ENCODE results near the gene FHIT. TPM values are rescaled to one million over a fixed set of nuclear protein-coding genes. Genes with fewer than 3 reads are reported as not detected.

The FHIT gene
- total and polyA plus RNA-seq, 2 experiments from 2014 or later: 9.7 to 16.2 TPM

DNA sequence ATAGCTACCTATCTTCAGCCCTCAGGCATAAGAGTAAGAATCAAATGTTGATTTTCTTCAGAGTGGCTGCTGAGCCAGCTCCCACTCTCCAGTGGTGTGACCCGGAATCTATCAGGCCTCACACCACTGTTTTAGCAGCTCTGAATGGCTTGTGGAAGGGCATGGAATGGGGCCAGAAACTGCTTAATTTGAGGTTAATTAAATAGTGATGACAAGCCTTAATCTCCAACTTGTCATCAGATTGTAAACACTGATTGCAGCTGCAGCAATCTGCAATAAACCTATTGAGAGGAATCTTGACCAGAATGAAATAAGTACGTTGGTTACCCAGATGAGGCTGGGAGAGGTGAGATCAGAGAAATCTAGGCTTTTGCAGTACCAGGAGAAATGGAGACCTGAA lies 317.4 kb downstream of the FHIT start:
- Histone ChIP-seq H3K9me2 (replicated peaks; ENCODE audit: insufficient read depth) (no peaks in the 10 kb centered on the region), H3K27me3 (no peaks in the 10 kb centered on the region), H3K36me3 (replicated peaks; ENCODE audit: insufficient read depth, low read depth) (no peaks in the 10 kb centered on the region), H2AFZ (no peak overlapping the region), H4K20me1 (ENCODE audit: insufficient read depth, poor library complexity, severe bottlenecking) (no peaks in the 10 kb centered on the region), H3K79me2 (no peaks in the 10 kb centered on the region), H3K4me2 (no peak overlapping the region), H3K27ac (no peak overlapping the region), H3K4me1 (ENCODE audit: insufficient read depth) (no peaks in the 10 kb centered on the region), H3K4me3 (no peak overlapping the region), H3K9me3 (ENCODE audit: low read depth) (no peaks in the 10 kb centered on the region)
- no peak for DNase-seq (ENCODE audit: low spot score)
- WGBS (ENCODE audit: low lambda C conversion rate, missing lambda C conversion rate): 59% methylated on average over 2 of the region's 2 CpGs
- no peak for TF ChIP-seq EZH2 (IDR thresholded peaks at IDR 0.05; ENCODE audit: borderline replicate concordance)
- no peak for TF ChIP-seq EZH2phosphoT487 (IDR thresholded peaks at IDR 0.05; ENCODE audit: low read depth, severe bottlenecking, unreplicated experiment)
- TF ChIP-seq, protein P1, sequence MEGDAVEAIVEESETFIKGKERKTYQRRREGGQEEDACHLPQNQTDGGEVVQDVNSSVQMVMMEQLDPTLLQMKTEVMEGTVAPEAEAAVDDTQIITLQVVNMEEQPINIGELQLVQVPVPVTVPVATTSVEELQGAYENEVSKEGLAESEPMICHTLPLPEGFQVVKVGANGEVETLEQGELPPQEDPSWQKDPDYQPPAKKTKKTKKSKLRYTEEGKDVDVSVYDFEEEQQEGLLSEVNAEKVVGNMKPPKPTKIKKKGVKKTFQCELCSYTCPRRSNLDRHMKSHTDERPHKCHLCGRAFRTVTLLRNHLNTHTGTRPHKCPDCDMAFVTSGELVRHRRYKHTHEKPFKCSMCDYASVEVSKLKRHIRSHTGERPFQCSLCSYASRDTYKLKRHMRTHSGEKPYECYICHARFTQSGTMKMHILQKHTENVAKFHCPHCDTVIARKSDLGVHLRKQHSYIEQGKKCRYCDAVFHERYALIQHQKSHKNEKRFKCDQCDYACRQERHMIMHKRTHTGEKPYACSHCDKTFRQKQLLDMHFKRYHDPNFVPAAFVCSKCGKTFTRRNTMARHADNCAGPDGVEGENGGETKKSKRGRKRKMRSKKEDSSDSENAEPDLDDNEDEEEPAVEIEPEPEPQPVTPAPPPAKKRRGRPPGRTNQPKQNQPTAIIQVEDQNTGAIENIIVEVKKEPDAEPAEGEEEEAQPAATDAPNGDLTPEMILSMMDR (IDR thresholded peaks at IDR 0.05; ENCODE audit: poor library complexity): no peak

DNA sequence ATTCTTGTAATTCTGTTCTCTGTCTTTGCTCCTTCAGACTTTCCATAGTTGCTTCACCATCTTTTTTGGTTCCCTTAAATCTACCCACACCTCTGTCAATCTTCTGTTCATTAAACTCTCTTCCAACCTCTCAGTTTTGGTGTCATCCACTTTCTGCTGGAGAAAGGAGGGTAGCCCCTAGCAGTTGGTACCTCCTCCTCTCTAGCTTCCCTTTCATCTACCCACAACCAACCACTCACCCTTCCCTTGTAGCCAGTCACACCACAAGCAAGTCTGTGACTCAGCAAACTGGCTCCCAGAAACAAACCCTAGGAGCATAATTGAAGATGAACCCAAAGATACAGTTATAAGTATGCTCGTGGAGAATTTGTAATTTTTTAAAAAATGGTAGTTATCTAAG lies 318.6 kb downstream of the FHIT start:
- Histone ChIP-seq H3K4me1 (ENCODE audit: insufficient read depth) (no peaks in the 10 kb centered on the region), H3K4me3 (no peak overlapping the region), H3K9me2 (replicated peaks; ENCODE audit: insufficient read depth) (no peaks in the 10 kb centered on the region), H3K27me3 (no peaks in the 10 kb centered on the region), H3K36me3 (replicated peaks; ENCODE audit: insufficient read depth, low read depth) (no peaks in the 10 kb centered on the region), H3K27ac (no peak overlapping the region), H3K4me2 (no peak overlapping the region), H3K9me3 (ENCODE audit: low read depth) (no peaks in the 10 kb centered on the region), H4K20me1 (ENCODE audit: insufficient read depth, poor library complexity, severe bottlenecking) (no peaks in the 10 kb centered on the region), H3K79me2 (no peaks in the 10 kb centered on the region), H2AFZ (no peak overlapping the region)
- no peak for TF ChIP-seq EZH2 (IDR thresholded peaks at IDR 0.05; ENCODE audit: borderline replicate concordance)
- TF ChIP-seq, protein P1 (IDR thresholded peaks at IDR 0.05; ENCODE audit: poor library complexity): no peak
- TF ChIP-seq EZH2phosphoT487 (IDR thresholded peaks at IDR 0.05; ENCODE audit: low read depth, severe bottlenecking, unreplicated experiment): no peak
- no peak for DNase-seq (ENCODE audit: low spot score)
- WGBS (ENCODE audit: low lambda C conversion rate, missing lambda C conversion rate): 97% methylated on average over 1 of the region's 1 CpG

DNA sequence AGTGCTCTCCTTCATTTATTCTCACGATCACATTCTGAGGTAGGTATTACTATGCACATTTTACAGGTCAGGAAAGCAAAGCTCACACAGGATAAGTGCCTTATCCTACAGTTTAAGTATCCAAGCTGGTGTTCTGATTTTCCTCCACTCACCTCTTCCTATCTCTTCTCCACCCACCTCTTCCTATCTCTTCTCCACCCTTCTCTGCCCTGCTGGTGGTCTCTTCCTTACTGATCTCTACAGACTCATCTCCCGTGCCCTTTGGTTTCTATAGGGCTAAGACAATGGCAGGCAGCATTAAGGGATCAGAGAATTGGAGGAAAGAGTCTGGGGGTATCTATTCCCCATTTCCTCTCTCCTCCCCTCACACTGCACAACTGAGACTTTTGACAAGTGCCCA lies 319.1 kb downstream of the FHIT start:
- H3K9me3 ChIP-seq (ENCODE audit: low read depth): no peaks in the 10 kb centered on the region
- DNase-seq (ENCODE audit: low spot score): no peak
- H3K4me2 ChIP-seq: no peak overlapping the region
- H2AFZ ChIP-seq: no peak overlapping the region
- H3K9me2 ChIP-seq (replicated peaks; ENCODE audit: insufficient read depth): no peaks in the 10 kb centered on the region
- H3K4me3 ChIP-seq: no peak overlapping the region
- H3K27me3 ChIP-seq: no peaks in the 10 kb centered on the region
- 60% methylated on average over 2 of the region's 2 CpGs for WGBS (ENCODE audit: low lambda C conversion rate, missing lambda C conversion rate)
- no peaks in the 10 kb centered on the region for H3K36me3 ChIP-seq (replicated peaks; ENCODE audit: insufficient read depth, low read depth)
- no peaks in the 10 kb centered on the region for H3K79me2 ChIP-seq
- H4K20me1 ChIP-seq (ENCODE audit: insufficient read depth, poor library complexity, severe bottlenecking): no peaks in the 10 kb centered on the region
- H3K4me1 ChIP-seq (ENCODE audit: insufficient read depth): no peaks in the 10 kb centered on the region
- H3K27ac ChIP-seq: no peak overlapping the region
- TF ChIP-seq EZH2phosphoT487 (IDR thresholded peaks at IDR 0.05; ENCODE audit: low read depth, severe bottlenecking, unreplicated experiment) (no peak), EZH2 (IDR thresholded peaks at IDR 0.05; ENCODE audit: borderline replicate concordance) (no peak)
- TF ChIP-seq, protein P1 (IDR thresholded peaks at IDR 0.05; ENCODE audit: poor library complexity): no peak

DNA sequence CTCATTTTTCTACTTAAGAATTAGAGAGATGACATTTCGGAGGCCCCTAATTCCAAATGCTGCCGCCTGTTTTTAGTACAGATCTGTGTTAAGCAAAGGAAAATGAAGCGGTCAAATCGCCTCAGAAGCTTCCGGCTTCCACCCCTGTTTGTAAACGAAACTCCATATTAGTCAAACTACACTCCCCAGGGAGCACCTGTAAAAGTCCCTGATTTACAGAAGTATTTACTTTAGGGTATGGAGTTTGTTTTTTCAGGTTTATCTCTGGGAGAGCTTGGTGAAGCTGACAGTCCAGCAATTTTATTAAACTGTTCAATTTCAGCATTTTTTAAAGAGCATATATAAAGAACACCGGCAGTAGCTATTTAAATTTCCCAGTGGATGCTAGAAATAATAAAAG lies 319.8 kb downstream of the FHIT start:
- no peaks in the 10 kb centered on the region for H3K9me2 ChIP-seq (replicated peaks; ENCODE audit: insufficient read depth)
- H3K4me1 ChIP-seq (ENCODE audit: insufficient read depth): no peaks in the 10 kb centered on the region
- H3K4me3 ChIP-seq: no peak overlapping the region
- no peak for TF ChIP-seq EZH2phosphoT487 (IDR thresholded peaks at IDR 0.05; ENCODE audit: low read depth, severe bottlenecking, unreplicated experiment)
- TF ChIP-seq, protein P1 (IDR thresholded peaks at IDR 0.05; ENCODE audit: poor library complexity): no peak
- H3K4me2 ChIP-seq: peak overlapping the region; percentile 51
- H3K27ac ChIP-seq: no peak overlapping the region
- DNase-seq (ENCODE audit: low spot score): peak; percentile 9
- H3K9me3 ChIP-seq (ENCODE audit: low read depth): no peaks in the 10 kb centered on the region
- 70% methylated on average over 7 of the region's 7 CpGs for WGBS (ENCODE audit: low lambda C conversion rate, missing lambda C conversion rate)
- no peaks in the 10 kb centered on the region for H4K20me1 ChIP-seq (ENCODE audit: insufficient read depth, poor library complexity, severe bottlenecking)
- H3K79me2 ChIP-seq: no peaks in the 10 kb centered on the region
- no peaks in the 10 kb centered on the region for H3K36me3 ChIP-seq (replicated peaks; ENCODE audit: insufficient read depth, low read depth)
- no peaks in the 10 kb centered on the region for H3K27me3 ChIP-seq
- no peak overlapping the region for H2AFZ ChIP-seq

All from hepatocyte (in vitro differentiated cells).